GM18870 (cell line): Measurements from ENCODE around the gene YWHAQ.
"Not testable (repeated sequence)": the region's sequence is repeated elsewhere in the genome, so short reads cannot be mapped to it uniquely, and the experiment has no call there.

ENCODE experiments used
- ATAC-seq: cut with Tn5 transposase; IDR thresholded peaks from one replicate; pipeline ENCODE4 v1.9.1; 2021; ENCODE audit warnings: moderate library complexity; ENCODE audit not compliant: unreplicated experiment

Gene YWHAQ

GRCh38 chr2:9552219-9553178 lies 78.3 kb downstream of the YWHAQ start:
- no peak for ATAC-seq

GRCh38 chr2:9550859-9551391 lies 79.9 kb downstream of the YWHAQ start:
- ATAC-seq = not testable (repeated sequence)

GRCh38 chr2:9549420-9549819 lies 81.4 kb downstream of the YWHAQ start:
- ATAC-seq = no peak

- ATAC-seq = no peak
Observed at GRCh38 chr2:9548506-9548905, 82.3 kb downstream of the YWHAQ start.

GRCh38 chr2:9547262-9547991 lies 83.4 kb downstream of the YWHAQ start:
- ATAC-seq = no peak

- ATAC-seq = no peak
Observed at GRCh38 chr2:9545502-9545901, 85.3 kb downstream of the YWHAQ start.

- ATAC-seq = no peak
Observed at GRCh38 chr2:9543557-9543956, 87.2 kb downstream of the YWHAQ start.

GRCh38 chr2:9539531-9539930 lies 91.3 kb downstream of the YWHAQ start:
- ATAC-seq = no peak

- ATAC-seq = no peak
Observed at GRCh38 chr2:9538000-9538507, 92.7 kb downstream of the YWHAQ start.

- ATAC-seq = no peak
Observed at GRCh38 chr2:9536504-9536903, 94.3 kb downstream of the YWHAQ start.

GRCh38 chr2:9535177-9535576 lies 95.6 kb downstream of the YWHAQ start:
- no peak for ATAC-seq
